ENCODE results near the gene KIAA0753.

KIAA0753 gene

DNA sequence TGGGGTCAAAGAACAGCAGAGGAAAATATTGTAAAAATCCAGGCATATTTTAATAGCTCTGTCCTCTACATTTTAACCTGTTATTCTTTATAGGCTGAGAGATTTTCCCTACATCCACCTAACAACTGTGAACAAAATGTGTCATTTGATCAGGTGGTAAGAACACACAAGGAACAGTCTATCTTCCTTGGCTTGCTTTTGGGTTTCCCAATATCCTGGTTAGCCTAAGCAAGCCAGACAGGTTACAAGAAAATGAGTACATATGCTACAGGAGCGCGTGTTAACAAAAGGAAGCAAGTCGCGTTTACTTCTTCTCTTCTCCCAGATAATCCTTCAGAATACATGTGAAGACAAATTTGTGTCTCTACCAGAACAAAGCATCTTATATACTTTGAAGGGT lies 53.2 kb downstream of the KIAA0753 start:
- no peak overlapping the region for H3K4ac ChIP-seq (ENCODE audit: low read depth, low read length)
- H3K79me1 ChIP-seq (ENCODE audit: low read length): no peaks in the 10 kb centered on the region
- no peak overlapping the region for H2BK5ac ChIP-seq (ENCODE audit: low read depth, low read length, poor library complexity)
- H2BK12ac ChIP-seq (ENCODE audit: low read length): no peak overlapping the region
- WGBS (ENCODE audit: extremely low coverage, insufficient coverage, insufficient read length): no CpG with 5 or more reads among the region's 4 CpGs
- H3K18ac ChIP-seq (ENCODE audit: low read length): no peak overlapping the region
- no peak overlapping the region for H2AK5ac ChIP-seq (ENCODE audit: low read length)
- H3K9me3 ChIP-seq (ENCODE audit: insufficient read depth, low read depth, low read length): no peaks in the 10 kb centered on the region
- H3K27me3 ChIP-seq (ENCODE audit: insufficient read depth, low read length): no peaks in the 10 kb centered on the region
- H3K4me3 ChIP-seq (ENCODE audit: low read depth, low read length): no peak overlapping the region
- no peaks in the 10 kb centered on the region for H3K79me2 ChIP-seq (ENCODE audit: control insufficient read depth, insufficient read depth, low read length, poor library complexity)
- no peak overlapping the region for H3K23ac ChIP-seq (ENCODE audit: low read length)
- no peak overlapping the region for H3K27ac ChIP-seq (ENCODE audit: low read depth, low read length)
- H2AFZ ChIP-seq (ENCODE audit: insufficient read depth, low read length, poor library complexity): no peak overlapping the region
- no peak overlapping the region for H4K91ac ChIP-seq (ENCODE audit: low read depth, low read length)
- H4K8ac ChIP-seq (ENCODE audit: low read depth, low read length): no peak overlapping the region
- H4K12ac ChIP-seq (ENCODE audit: low read depth, low read length): no peak overlapping the region
- H3K4me2 ChIP-seq (ENCODE audit: low read length): no peak overlapping the region
- no peak for DNase-seq
- no peak overlapping the region for H2BK120ac ChIP-seq (ENCODE audit: insufficient read depth, low read length, poor library complexity)
- no peaks in the 10 kb centered on the region for H3K4me1 ChIP-seq (ENCODE audit: control insufficient read depth in 1 of 2, insufficient read depth in 2 of 2, low read length in 2 of 2)
- H3K9ac ChIP-seq (ENCODE audit: low read length): no peak overlapping the region
- H3K14ac ChIP-seq (ENCODE audit: low read length): no peak overlapping the region
- peaks cover 12 to 43% of the 10 kb centered on the region in 2 experiments for H3K36me3 ChIP-seq (ENCODE audit: control insufficient read depth in 1 of 2, insufficient read depth in 2 of 2, low read length in 2 of 2)

DNA sequence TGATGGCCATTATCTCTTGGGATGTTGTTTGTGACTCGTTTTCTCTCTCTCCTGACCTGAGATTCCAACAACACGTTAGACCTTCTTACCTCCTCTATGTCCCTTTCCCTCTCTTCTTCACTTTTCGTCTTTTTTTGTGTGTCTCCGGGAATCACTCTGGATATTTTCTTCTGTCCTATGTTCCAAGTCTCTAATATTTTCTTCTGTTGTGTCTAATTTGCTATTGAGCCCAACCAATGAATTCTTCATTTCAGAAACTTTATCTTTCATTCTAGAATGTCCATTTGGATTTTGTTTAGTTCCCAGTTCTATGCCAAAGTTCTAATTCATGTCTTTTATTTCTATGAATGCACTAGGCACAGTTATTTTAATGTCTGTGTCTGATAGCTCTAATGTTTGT lies 57.1 kb downstream of the KIAA0753 start:
- Histone ChIP-seq H3K14ac (ENCODE audit: low read length) (no peak overlapping the region), H3K36me3 (ENCODE audit: control insufficient read depth in 1 of 2, insufficient read depth in 2 of 2, low read length in 2 of 2) (peaks cover 3 to 27% of the 10 kb centered on the region in 2 experiments), H3K27me3 (ENCODE audit: insufficient read depth, low read length) (no peaks in the 10 kb centered on the region), H4K91ac (ENCODE audit: low read depth, low read length) (no peak overlapping the region), H3K4me3 (ENCODE audit: low read depth, low read length) (no peak overlapping the region), H4K8ac (ENCODE audit: low read depth, low read length) (no peak overlapping the region), H2AK5ac (ENCODE audit: low read length) (no peak overlapping the region), H2BK12ac (ENCODE audit: low read length) (no peak overlapping the region), H3K18ac (ENCODE audit: low read length) (no peak overlapping the region), H3K9me3 (ENCODE audit: insufficient read depth, low read depth, low read length) (no peaks in the 10 kb centered on the region), H2BK120ac (ENCODE audit: insufficient read depth, low read length, poor library complexity) (no peak overlapping the region), H2AFZ (ENCODE audit: insufficient read depth, low read length, poor library complexity) (no peak overlapping the region), H3K27ac (ENCODE audit: low read depth, low read length) (no peak overlapping the region), H3K23ac (ENCODE audit: low read length) (no peak overlapping the region), H3K4ac (ENCODE audit: low read depth, low read length) (no peak overlapping the region), H3K4me2 (ENCODE audit: low read length) (no peak overlapping the region), H2BK5ac (ENCODE audit: low read depth, low read length, poor library complexity) (no peak overlapping the region), H3K9ac (ENCODE audit: low read length) (no peak overlapping the region), H3K4me1 (ENCODE audit: control insufficient read depth in 1 of 2, insufficient read depth in 2 of 2, low read length in 2 of 2) (peaks cover 6% of the 10 kb centered on the region in 2 experiments), H3K79me1 (ENCODE audit: low read length) (no peaks in the 10 kb centered on the region), H3K79me2 (ENCODE audit: control insufficient read depth, insufficient read depth, low read length, poor library complexity) (no peaks in the 10 kb centered on the region), H4K12ac (ENCODE audit: low read depth, low read length) (no peak overlapping the region)
- DNase-seq: no peak
- no CpG with 5 or more reads among the region's 4 CpGs for WGBS (ENCODE audit: extremely low coverage, insufficient coverage, insufficient read length)

DNA sequence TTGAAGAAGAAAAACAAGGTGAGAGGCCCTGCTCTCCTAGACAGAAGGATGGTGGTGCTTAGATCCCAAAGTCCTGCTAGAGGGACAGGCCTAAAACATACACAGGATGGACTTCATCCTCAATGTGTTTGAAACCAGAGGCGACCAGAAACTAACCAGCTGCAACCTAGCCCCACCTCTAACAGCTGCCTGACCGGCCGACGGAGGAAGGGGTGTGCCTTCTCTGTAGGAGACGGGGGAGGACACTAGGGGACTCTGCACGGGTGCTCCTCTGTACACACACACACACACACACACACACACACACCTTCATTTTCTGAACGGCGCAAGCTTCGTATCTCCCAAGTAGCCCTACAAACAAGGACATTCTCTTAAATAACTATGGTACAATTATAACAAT lies 59.9 kb downstream of the KIAA0753 start:
- H3K9me3 ChIP-seq (ENCODE audit: insufficient read depth, low read depth, low read length): no peaks in the 10 kb centered on the region
- H2AK5ac ChIP-seq (ENCODE audit: low read length): no peak overlapping the region
- H4K91ac ChIP-seq (ENCODE audit: low read depth, low read length): no peak overlapping the region
- H3K36me3 ChIP-seq (ENCODE audit: control insufficient read depth in 1 of 2, insufficient read depth in 2 of 2, low read length in 2 of 2): peaks cover 2 to 14% of the 10 kb centered on the region in 2 experiments
- H3K27me3 ChIP-seq (ENCODE audit: insufficient read depth, low read length): no peaks in the 10 kb centered on the region
- no peaks in the 10 kb centered on the region for H3K79me1 ChIP-seq (ENCODE audit: low read length)
- no peak overlapping the region for H4K8ac ChIP-seq (ENCODE audit: low read depth, low read length)
- H3K18ac ChIP-seq (ENCODE audit: low read length): no peak overlapping the region
- H3K23ac ChIP-seq (ENCODE audit: low read length): no peak overlapping the region
- H2AFZ ChIP-seq (ENCODE audit: insufficient read depth, low read length, poor library complexity): no peak overlapping the region
- no peak overlapping the region for H2BK5ac ChIP-seq (ENCODE audit: low read depth, low read length, poor library complexity)
- H3K4me1 ChIP-seq (ENCODE audit: control insufficient read depth in 1 of 2, insufficient read depth in 2 of 2, low read length in 2 of 2): peaks cover 6% of the 10 kb centered on the region in 2 experiments
- H2BK12ac ChIP-seq (ENCODE audit: low read length): no peak overlapping the region
- H2BK120ac ChIP-seq (ENCODE audit: insufficient read depth, low read length, poor library complexity): no peak overlapping the region
- no peak overlapping the region for H3K4me2 ChIP-seq (ENCODE audit: low read length)
- H3K14ac ChIP-seq (ENCODE audit: low read length): no peak overlapping the region
- H3K79me2 ChIP-seq (ENCODE audit: control insufficient read depth, insufficient read depth, low read length, poor library complexity): no peaks in the 10 kb centered on the region
- H3K9ac ChIP-seq (ENCODE audit: low read length): no peak overlapping the region
- DNase-seq: no peak
- no peak overlapping the region for H3K27ac ChIP-seq (ENCODE audit: low read depth, low read length)
- H4K12ac ChIP-seq (ENCODE audit: low read depth, low read length): no peak overlapping the region
- WGBS (ENCODE audit: extremely low coverage, insufficient coverage, insufficient read length): no CpG with 5 or more reads among the region's 9 CpGs
- no peak overlapping the region for H3K4me3 ChIP-seq (ENCODE audit: low read depth, low read length)
- no peak overlapping the region for H3K4ac ChIP-seq (ENCODE audit: low read depth, low read length)

DNA sequence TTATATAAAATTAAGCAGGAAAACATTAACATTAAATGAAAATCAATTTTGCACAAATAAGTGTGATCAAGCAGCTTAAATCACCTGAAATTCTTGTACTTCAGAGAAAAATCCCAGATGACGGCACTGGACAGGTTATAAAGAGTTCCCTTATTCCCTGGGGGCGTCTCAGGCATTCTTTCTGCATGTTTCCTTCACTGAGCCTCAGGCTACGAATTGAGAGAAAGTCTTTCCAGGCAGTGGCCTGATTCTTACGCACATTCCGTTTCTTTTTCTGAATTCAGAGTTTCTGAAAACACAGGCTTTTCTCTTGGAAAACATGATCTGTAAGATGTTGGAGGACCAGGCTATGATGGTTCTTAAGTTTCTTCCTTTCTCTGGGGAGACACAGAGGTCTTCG lies 62.0 kb downstream of the KIAA0753 start:
- Histone ChIP-seq H3K27ac (ENCODE audit: low read depth, low read length) (peak overlapping the region; percentile 85), H3K9ac (ENCODE audit: low read length) (no peak overlapping the region), H3K4ac (ENCODE audit: low read depth, low read length) (no peak overlapping the region), H2BK120ac (ENCODE audit: insufficient read depth, low read length, poor library complexity) (no peak overlapping the region), H3K23ac (ENCODE audit: low read length) (no peak overlapping the region), H4K91ac (ENCODE audit: low read depth, low read length) (no peak overlapping the region), H3K79me2 (ENCODE audit: control insufficient read depth, insufficient read depth, low read length, poor library complexity) (no peaks in the 10 kb centered on the region), H2AK5ac (ENCODE audit: low read length) (no peak overlapping the region), H2BK12ac (ENCODE audit: low read length) (no peak overlapping the region), H3K9me3 (ENCODE audit: insufficient read depth, low read depth, low read length) (no peaks in the 10 kb centered on the region), H2AFZ (ENCODE audit: insufficient read depth, low read length, poor library complexity) (no peak overlapping the region), H3K79me1 (ENCODE audit: low read length) (no peaks in the 10 kb centered on the region), H3K4me1 (ENCODE audit: control insufficient read depth in 1 of 2, insufficient read depth in 2 of 2, low read length in 2 of 2) (peaks cover 6 to 13% of the 10 kb centered on the region in 2 experiments), H3K18ac (ENCODE audit: low read length) (no peak overlapping the region), H2BK5ac (ENCODE audit: low read depth, low read length, poor library complexity) (no peak overlapping the region), H3K4me2 (ENCODE audit: low read length) (peak overlapping the region; percentile 1), H3K4me3 (ENCODE audit: low read depth, low read length) (no peak overlapping the region), H3K27me3 (ENCODE audit: insufficient read depth, low read length) (no peaks in the 10 kb centered on the region), H4K12ac (ENCODE audit: low read depth, low read length) (no peak overlapping the region), H3K14ac (ENCODE audit: low read length) (no peak overlapping the region), H3K36me3 (ENCODE audit: control insufficient read depth in 1 of 2, insufficient read depth in 2 of 2, low read length in 2 of 2) (peaks cover 2 to 9% of the 10 kb centered on the region in 2 experiments), H4K8ac (ENCODE audit: low read depth, low read length) (no peak overlapping the region)
- no CpG with 5 or more reads among the region's 6 CpGs for WGBS (ENCODE audit: extremely low coverage, insufficient coverage, insufficient read length)
- DNase-seq: peak; percentile 92 to 98
